ENCODE results near the gene MRPS16.

The MRPS16 gene

DNA sequence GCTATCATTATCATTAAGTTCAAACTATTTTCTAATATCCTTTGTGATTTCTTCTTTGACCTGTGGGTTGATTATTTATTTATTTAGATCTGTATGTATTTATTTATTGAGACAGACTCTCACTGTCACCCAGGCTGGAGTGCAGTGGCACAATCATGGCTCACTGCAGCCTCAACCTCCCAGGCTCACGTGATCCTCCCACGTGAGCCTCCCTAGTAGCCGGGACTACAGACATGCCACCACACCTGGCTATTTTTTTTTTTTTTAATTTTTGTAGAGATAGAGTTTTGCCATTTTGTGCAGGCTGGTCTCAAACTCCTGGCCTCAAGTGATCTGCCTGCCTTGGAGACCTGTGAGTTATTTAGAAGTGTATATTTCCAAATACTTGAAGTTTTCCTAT is 28.7 kb upstream of the MRPS16 start:
- Histone ChIP-seq H3K4me1 (ENCODE audit: control insufficient read depth in 1 of 2, insufficient read depth in 1 of 2, low read depth in 1 of 2, low read length in 1 of 2) (no peaks in the 10 kb centered on the region), H3K27ac (no peak overlapping the region), H3K36me3 (no peaks in the 10 kb centered on the region), H3K27me3 (no peaks in the 10 kb centered on the region), H3K9me3 (no peaks in the 10 kb centered on the region), H3K4me3 (ENCODE audit: low read depth in 1 of 2, low read length in 1 of 2) (no peak overlapping the region)
- TF ChIP-seq, protein P1, sequence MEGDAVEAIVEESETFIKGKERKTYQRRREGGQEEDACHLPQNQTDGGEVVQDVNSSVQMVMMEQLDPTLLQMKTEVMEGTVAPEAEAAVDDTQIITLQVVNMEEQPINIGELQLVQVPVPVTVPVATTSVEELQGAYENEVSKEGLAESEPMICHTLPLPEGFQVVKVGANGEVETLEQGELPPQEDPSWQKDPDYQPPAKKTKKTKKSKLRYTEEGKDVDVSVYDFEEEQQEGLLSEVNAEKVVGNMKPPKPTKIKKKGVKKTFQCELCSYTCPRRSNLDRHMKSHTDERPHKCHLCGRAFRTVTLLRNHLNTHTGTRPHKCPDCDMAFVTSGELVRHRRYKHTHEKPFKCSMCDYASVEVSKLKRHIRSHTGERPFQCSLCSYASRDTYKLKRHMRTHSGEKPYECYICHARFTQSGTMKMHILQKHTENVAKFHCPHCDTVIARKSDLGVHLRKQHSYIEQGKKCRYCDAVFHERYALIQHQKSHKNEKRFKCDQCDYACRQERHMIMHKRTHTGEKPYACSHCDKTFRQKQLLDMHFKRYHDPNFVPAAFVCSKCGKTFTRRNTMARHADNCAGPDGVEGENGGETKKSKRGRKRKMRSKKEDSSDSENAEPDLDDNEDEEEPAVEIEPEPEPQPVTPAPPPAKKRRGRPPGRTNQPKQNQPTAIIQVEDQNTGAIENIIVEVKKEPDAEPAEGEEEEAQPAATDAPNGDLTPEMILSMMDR (IDR thresholded peaks at IDR 0.05), result no peak

DNA sequence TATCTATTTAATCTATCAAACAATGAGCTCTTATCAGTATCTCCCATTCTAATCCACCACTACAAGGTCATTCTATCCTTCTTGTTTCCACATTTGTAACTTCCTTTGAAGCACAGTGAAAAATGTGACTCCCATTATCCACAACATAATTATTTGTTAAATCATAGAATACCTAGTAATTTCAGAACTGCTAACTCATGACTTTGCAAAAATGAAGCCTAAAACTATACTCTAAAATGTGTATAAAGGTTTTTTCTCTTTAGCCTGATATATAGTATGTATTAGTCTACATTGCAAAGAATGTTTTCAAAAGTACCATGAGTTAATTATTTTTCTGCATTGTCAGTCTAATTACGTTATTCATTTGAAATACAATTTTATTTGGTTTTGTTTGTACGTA is 12.0 kb upstream of the MRPS16 start:
- H3K36me3 ChIP-seq, result no peaks in the 10 kb centered on the region
- H3K27me3 ChIP-seq, result no peaks in the 10 kb centered on the region
- no peaks in the 10 kb centered on the region for H3K9me3 ChIP-seq
- TF ChIP-seq, protein P1 (IDR thresholded peaks at IDR 0.05), result no peak
- no peak overlapping the region for H3K4me3 ChIP-seq (ENCODE audit: low read depth in 1 of 2, low read length in 1 of 2)
- no peak overlapping the region for H3K27ac ChIP-seq
- no peaks in the 10 kb centered on the region for H3K4me1 ChIP-seq (ENCODE audit: control insufficient read depth in 1 of 2, insufficient read depth in 1 of 2, low read depth in 1 of 2, low read length in 1 of 2)

DNA sequence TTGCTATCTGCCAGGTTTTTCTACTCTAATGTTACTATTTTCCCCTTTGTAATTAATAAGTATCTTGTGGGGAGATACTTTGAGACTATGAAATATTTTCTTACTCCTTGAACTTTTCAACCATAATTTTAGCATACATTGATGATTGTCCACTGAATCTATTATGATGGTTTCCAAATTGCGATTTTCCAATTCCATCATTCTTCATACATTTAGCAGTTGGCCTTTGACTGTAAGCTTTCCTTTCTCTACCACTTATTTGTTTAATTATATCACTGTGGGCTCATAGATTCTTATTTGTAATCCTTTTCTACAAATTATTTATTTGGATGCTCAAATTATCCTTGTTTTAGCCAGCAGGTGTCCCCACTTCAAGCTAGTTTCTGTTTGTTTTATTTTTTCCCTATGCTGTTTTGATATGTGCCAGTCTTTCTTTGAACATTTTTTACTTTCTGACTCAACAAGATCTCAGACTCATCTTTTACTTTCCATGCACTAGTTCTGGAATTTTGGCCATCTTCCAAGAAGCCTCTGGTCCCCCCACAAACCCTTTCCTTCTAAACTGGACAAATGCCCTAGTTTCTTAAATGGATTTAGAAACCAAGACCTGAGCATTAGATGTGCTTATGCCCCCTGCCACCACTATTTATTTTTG is 11.4 kb upstream of the MRPS16 start:
- Histone ChIP-seq H3K27ac (no peak overlapping the region), H3K27me3 (no peaks in the 10 kb centered on the region), H3K36me3 (no peaks in the 10 kb centered on the region), H3K4me3 (ENCODE audit: low read depth in 1 of 2, low read length in 1 of 2) (no peak overlapping the region), H3K4me1 (ENCODE audit: control insufficient read depth in 1 of 2, insufficient read depth in 1 of 2, low read depth in 1 of 2, low read length in 1 of 2) (no peaks in the 10 kb centered on the region), H3K9me3 (no peaks in the 10 kb centered on the region)
- TF ChIP-seq, protein P1 (IDR thresholded peaks at IDR 0.05), result no peak

DNA sequence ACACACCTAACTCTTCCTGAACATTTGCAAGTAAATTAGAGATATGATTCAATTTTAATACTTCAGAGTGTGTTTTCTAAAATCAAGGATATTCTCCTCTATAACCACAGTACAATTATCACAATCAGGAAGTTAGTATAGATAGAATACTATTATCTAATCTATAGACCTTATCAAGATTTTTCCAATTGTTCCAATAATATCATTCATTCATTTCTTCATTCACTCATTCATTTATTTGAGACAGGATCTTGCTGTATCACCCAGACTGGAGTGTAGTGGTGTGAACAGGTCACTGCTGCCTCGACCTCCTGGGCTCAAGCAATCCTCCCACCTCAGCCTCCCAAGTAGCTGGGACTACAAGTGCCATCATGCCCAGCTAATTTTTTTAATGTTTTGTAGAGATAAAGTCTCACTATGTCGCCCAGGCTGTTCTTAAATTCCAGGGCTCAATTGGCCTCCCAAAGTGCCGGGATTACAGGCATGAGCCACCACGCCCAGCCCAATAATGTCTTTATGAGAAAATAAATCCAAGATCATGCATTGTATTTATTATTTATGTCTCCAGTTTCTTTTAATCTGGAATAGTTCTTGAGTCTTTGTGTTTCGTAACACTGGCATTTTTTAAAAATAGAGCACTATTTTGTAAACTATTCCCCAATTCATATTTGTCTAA is 10.6 kb upstream of the MRPS16 start:
- H3K27ac ChIP-seq, result no peak overlapping the region
- no peaks in the 10 kb centered on the region for H3K9me3 ChIP-seq

DNA sequence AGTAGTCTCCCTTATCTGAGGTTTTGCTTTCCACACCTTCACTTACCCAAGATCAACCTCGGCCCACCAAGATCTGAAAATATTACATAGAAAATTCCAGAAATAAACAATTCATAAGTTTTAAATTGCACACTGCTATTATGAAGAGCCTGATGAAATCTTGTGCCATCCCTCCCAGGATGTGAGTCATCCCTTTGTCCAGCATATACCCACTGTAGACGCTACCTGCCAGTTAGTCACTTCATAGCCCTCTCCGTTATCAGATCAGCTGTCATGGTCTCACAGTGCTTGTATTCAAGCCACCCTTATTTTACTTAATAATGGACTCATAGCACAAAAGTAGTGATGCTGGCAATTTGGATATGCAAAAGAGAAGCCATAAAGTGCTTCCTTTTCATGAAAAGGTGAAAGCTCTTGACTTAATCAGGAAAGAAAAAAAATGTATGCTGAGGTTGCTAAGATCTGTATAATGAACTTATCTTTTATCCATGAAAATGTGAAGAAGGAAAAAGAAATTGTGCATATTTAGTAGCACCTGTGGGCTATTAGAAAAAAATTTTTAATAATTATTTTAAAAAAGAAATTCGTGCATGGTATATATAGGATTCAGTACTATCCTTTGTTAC is 9.8 kb upstream of the MRPS16 start:
- Histone ChIP-seq H3K27ac (no peak overlapping the region), H3K9me3 (no peaks in the 10 kb centered on the region)
- TF ChIP-seq, protein P1 (IDR thresholded peaks at IDR 0.05), result no peak

More for the DNA sequence above, 10.6 kb upstream of the MRPS16 start:
- TF ChIP-seq, protein P1 (IDR thresholded peaks at IDR 0.05), result no peak
- Histone ChIP-seq H3K36me3 (no peaks in the 10 kb centered on the region), H3K27me3 (no peaks in the 10 kb centered on the region), H3K4me3 (ENCODE audit: low read depth in 1 of 2, low read length in 1 of 2) (no peak overlapping the region), H3K4me1 (ENCODE audit: control insufficient read depth in 1 of 2, insufficient read depth in 1 of 2, low read depth in 1 of 2, low read length in 1 of 2) (no peaks in the 10 kb centered on the region)

More for the DNA sequence above, 9.8 kb upstream of the MRPS16 start:
- Histone ChIP-seq H3K27me3 (no peaks in the 10 kb centered on the region), H3K4me1 (ENCODE audit: control insufficient read depth in 1 of 2, insufficient read depth in 1 of 2, low read depth in 1 of 2, low read length in 1 of 2) (no peaks in the 10 kb centered on the region), H3K4me3 (ENCODE audit: low read depth in 1 of 2, low read length in 1 of 2) (no peak overlapping the region), H3K36me3 (no peaks in the 10 kb centered on the region)
